Measurements from ENCODE around the gene RRP1. TPM values are rescaled to one million over a fixed set of nuclear protein-coding genes. Genes with fewer than 3 reads are reported as not detected.

RRP1 gene
- total RNA-seq, 2 donors from 2014 or later = 5.7 to 10.0 TPM

GRCh38 chr21:43775190-43775589 is 14.2 kb upstream of the RRP1 start:
- Histone ChIP-seq H3K27ac (peak overlapping the region; percentile 85 to 92), H3K36me3 (peaks cover 17% of the 10 kb centered on the region), H3K4me3 (peak overlapping the region; percentile 85 to 88), H3K27me3 (no peaks in the 10 kb centered on the region), H3K9me3 (no peaks in the 10 kb centered on the region), H3K4me1 (peaks cover 0 to 20% of the 10 kb centered on the region in 2 donors)
- no peak for DNase-seq (ENCODE audit: low spot score)
- TF ChIP-seq CTCF (IDR thresholded peaks at IDR 0.05) = no peak

GRCh38 chr21:43775795-43776430 is 13.5 kb upstream of the RRP1 start, which contains the start of gene CSTB:
CSTB (minus strand) TSS chr21:43776308; CDS start chr21:43776269, 39 bp downstream.
- no peak for TF ChIP-seq CTCF (IDR thresholded peaks at IDR 0.05)
- peak within 1 kb of the TSS; percentile 85 to 92 for H3K27ac ChIP-seq
- H3K4me1 ChIP-seq = peaks cover 0 to 20% of the 10 kb centered on the region in 2 donors
- no peaks in the 10 kb centered on the region for H3K9me3 ChIP-seq
- peaks cover 17% of the 10 kb centered on the region for H3K36me3 ChIP-seq
- H3K4me3 ChIP-seq = peak within 1 kb of the TSS; percentile 85 to 88
- no peaks in the 10 kb centered on the region for H3K27me3 ChIP-seq
- DNase-seq (ENCODE audit: low spot score) = peak; percentile 75

- no peak overlapping the region for H3K4me3 ChIP-seq
- DNase-seq (ENCODE audit: low spot score) = no peak
- H3K9me3 ChIP-seq = no peaks in the 10 kb centered on the region
- H3K36me3 ChIP-seq = peaks cover 17% of the 10 kb centered on the region
- TF ChIP-seq CTCF (IDR thresholded peaks at IDR 0.05) = no peak
- peaks cover 0 to 20% of the 10 kb centered on the region in 2 donors for H3K4me1 ChIP-seq
- no peak overlapping the region for H3K27ac ChIP-seq
- no peaks in the 10 kb centered on the region for H3K27me3 ChIP-seq
Measured at GRCh38 chr21:43777953-43778352, 11.4 kb upstream of the RRP1 start.

GRCh38 chr21:43778469-43779335 is 10.7 kb upstream of the RRP1 start:
- Histone ChIP-seq H3K9me3 (no peaks in the 10 kb centered on the region), H3K4me1 (peaks cover 0 to 19% of the 10 kb centered on the region in 2 donors), H3K27ac (no peak overlapping the region), H3K36me3 (peaks cover 10% of the 10 kb centered on the region), H3K4me3 (no peak overlapping the region), H3K27me3 (no peaks in the 10 kb centered on the region)
- TF ChIP-seq CTCF (IDR thresholded peaks at IDR 0.05) = no peak
- no peak for DNase-seq (ENCODE audit: low spot score)

- TF ChIP-seq CTCF (IDR thresholded peaks at IDR 0.05) = no peak
- H3K27me3 ChIP-seq = no peaks in the 10 kb centered on the region
- peaks cover 0 to 10% of the 10 kb centered on the region in 2 donors for H3K4me1 ChIP-seq
- H3K9me3 ChIP-seq = no peaks in the 10 kb centered on the region
- H3K36me3 ChIP-seq = peaks cover under 1% of the 10 kb centered on the region
- H3K27ac ChIP-seq = no peak overlapping the region
- no peak overlapping the region for H3K4me3 ChIP-seq
- no peak for DNase-seq (ENCODE audit: low spot score)
Measured at GRCh38 chr21:43779660-43780059, 9.7 kb upstream of the RRP1 start.
